Neuronal stem cell (in vitro differentiated cells): ENCODE measurements around the gene CASP12.

Experiments
- DNase-seq: peaks from one replicate; pipeline ENCODE4 v3.0.0-alpha.2; 2013; ENCODE audit warnings: low spot score
- H2AFZ ChIP-seq: one replicate; pipeline ENCODE4 v1.6.1; 2013; ENCODE audit warnings: mild to moderate bottlenecking, low read length, inconsistent platforms
- H2AK5ac ChIP-seq: 2 replicates; pipeline ENCODE4 v1.6.1; 2013; ENCODE audit warnings: low read depth, mild to moderate bottlenecking, inconsistent platforms, low read length, moderate library complexity, mixed read lengths
- H2BK120ac ChIP-seq: 2 replicates; pipeline ENCODE4 v1.6.1; 2013; ENCODE audit warnings: low read depth, mild to moderate bottlenecking, inconsistent platforms, low read length, moderate library complexity, mixed read lengths
- H2BK12ac ChIP-seq: one replicate; pipeline ENCODE4 v1.6.1; 2013; ENCODE audit warnings: low read length, inconsistent platforms
- H2BK15ac ChIP-seq: 2 replicates; pipeline ENCODE4 v1.6.1; 2013; ENCODE audit warnings: mild to moderate bottlenecking, low read length, inconsistent platforms, mixed read lengths
- H2BK5ac ChIP-seq: one replicate; pipeline ENCODE4 v1.6.1; 2013; ENCODE audit warnings: inconsistent platforms, mild to moderate bottlenecking, low read length, moderate library complexity
- H3K14ac ChIP-seq: one replicate; pipeline ENCODE4 v1.6.1; 2013; ENCODE audit warnings: low read length, inconsistent platforms
- H3K18ac ChIP-seq: 2 replicates; pipeline ENCODE4 v1.6.1; 2013; ENCODE audit warnings: low read length, inconsistent platforms
- H3K23ac ChIP-seq: 2 replicates; pipeline ENCODE4 v1.6.1; 2013; ENCODE audit warnings: low read depth, mild to moderate bottlenecking, mixed read lengths, low read length, inconsistent platforms; ENCODE audit not compliant: poor library complexity
- H3K27ac ChIP-seq: replicated peaks from 3 replicates; pipeline ENCODE4 v1.5.1; 2013; ENCODE audit warnings: low read length, inconsistent platforms
- H3K27me3 ChIP-seq, 3 experiments: 2 replicates each; pipeline ENCODE4 v1.6.1; 2013; ENCODE audit warnings: low read length in 3 of 3, mild to moderate bottlenecking in 2 of 3, inconsistent platforms in 1 of 3, low read depth in 1 of 3, mixed read lengths in 1 of 3, moderate library complexity in 1 of 3; ENCODE audit not compliant: control insufficient read depth in 3 of 3, insufficient read depth in 3 of 3
- H3K36me3 ChIP-seq, 2 donors: replicated peaks in 1 of 2; 2 replicates each; pipeline ENCODE4 v1.6.1; 2013; ENCODE audit warnings: low read length in 2 of 2; ENCODE audit not compliant: control insufficient read depth in 2 of 2, insufficient read depth in 2 of 2
- H3K4ac ChIP-seq: 2 replicates; pipeline ENCODE4 v1.6.1; 2013; ENCODE audit warnings: inconsistent platforms, mild to moderate bottlenecking, low read length, moderate library complexity
- H3K4me1 ChIP-seq, 2 donors: 1 replicate in 1 of 2; 2 replicates in 1 of 2; pipeline ENCODE4 v1.6.1; 2013; ENCODE audit warnings: low read length in 2 of 2, low read depth in 1 of 2; ENCODE audit not compliant: control insufficient read depth in 2 of 2, insufficient read depth in 1 of 2
- H3K4me2 ChIP-seq: one replicate; pipeline ENCODE4 v1.6.1; 2013; ENCODE audit warnings: mild to moderate bottlenecking, low read length, inconsistent platforms; ENCODE audit not compliant: insufficient read depth, poor library complexity, severe bottlenecking
- H3K4me3 ChIP-seq, 2 donors: 2 replicates each; pipeline ENCODE4 v1.5.1; 2013; ENCODE audit warnings: low read length in 2 of 2, mild to moderate bottlenecking in 2 of 2, inconsistent platforms in 1 of 2, moderate library complexity in 1 of 2
- H3K79me1 ChIP-seq: one replicate; pipeline ENCODE4 v1.6.1; 2013; ENCODE audit warnings: low read depth, mild to moderate bottlenecking, inconsistent platforms, low read length, moderate library complexity
- H3K9ac ChIP-seq: one replicate; pipeline ENCODE4 v1.6.1; 2013; ENCODE audit warnings: mild to moderate bottlenecking, low read depth, low read length, inconsistent platforms; ENCODE audit not compliant: poor library complexity
- H3K9me3 ChIP-seq, 2 donors: replicated peaks in 1 of 2; 2 replicates each; pipeline versions ENCODE3 to v1.6.1; 2013; ENCODE audit warnings: low read length in 2 of 2, mild to moderate bottlenecking in 2 of 2, inconsistent platforms in 1 of 2, low read depth in 1 of 2, mixed read lengths in 1 of 2, moderate library complexity in 1 of 2; ENCODE audit not compliant: control insufficient read depth in 2 of 2, insufficient read depth in 1 of 2
- H4K8ac ChIP-seq: one replicate; pipeline ENCODE4 v1.6.1; 2013; ENCODE audit warnings: low read depth, mild to moderate bottlenecking, inconsistent platforms, low read length, moderate library complexity
- H4K91ac ChIP-seq: one replicate; pipeline ENCODE4 v1.6.1; 2013; ENCODE audit warnings: low read length, low read depth, mild to moderate bottlenecking, inconsistent platforms; ENCODE audit not compliant: poor library complexity
- WGBS, 2 donors: extraction: QIAGEN DNeasy Blood & Tissue Kit; methylation state at CpG; one replicate each; pipeline ENCODE4 v1.1.7; 2013; ENCODE audit warnings: missing lambda C conversion rate in 2 of 2, mixed read lengths in 1 of 2; ENCODE audit not compliant: insufficient read length in 2 of 2, insufficient replicate concordance in 1 of 2; ENCODE audit errors: extremely low coverage in 2 of 2; 5-methylcytosine and 5-hydroxymethylcytosine counted together

Gene CASP12

DNA sequence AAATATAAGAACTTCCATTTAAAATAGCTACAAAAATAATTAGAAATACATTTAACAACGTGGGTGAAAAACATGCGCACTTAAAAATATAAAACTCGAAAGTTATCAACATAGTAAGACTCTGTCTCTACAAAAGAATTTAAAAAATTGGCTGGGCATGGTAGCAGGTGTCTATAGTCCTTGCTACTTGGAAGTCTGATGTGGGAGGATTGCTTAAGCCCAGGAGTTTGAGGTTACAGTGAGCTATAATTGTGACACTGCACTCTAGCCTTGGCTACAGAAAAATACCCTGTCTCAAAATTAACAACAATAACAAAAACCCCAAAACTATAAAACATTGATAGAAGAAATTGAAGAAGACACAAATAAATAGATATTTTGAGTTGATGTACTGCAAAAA lies 13.8 kb upstream of the CASP12 start:
- H2BK15ac ChIP-seq, result no peak overlapping the region
- no peaks in the 10 kb centered on the region for H3K27me3 ChIP-seq
- no peaks in the 10 kb centered on the region for H3K36me3 ChIP-seq
- no peak overlapping the region for H3K14ac ChIP-seq
- no peak overlapping the region for H3K27ac ChIP-seq
- no peak overlapping the region for H2AFZ ChIP-seq
- no peak overlapping the region for H2BK12ac ChIP-seq
- no peak overlapping the region for H2BK120ac ChIP-seq
- H3K4ac ChIP-seq, result no peak overlapping the region
- H2AK5ac ChIP-seq, result no peak overlapping the region
- no peak overlapping the region for H2BK5ac ChIP-seq
- no peak overlapping the region for H4K91ac ChIP-seq
- no peak overlapping the region for H3K4me2 ChIP-seq
- no peak for DNase-seq
- H3K79me1 ChIP-seq, result no peaks in the 10 kb centered on the region
- no peak overlapping the region for H4K8ac ChIP-seq
- no peak overlapping the region for H3K4me3 ChIP-seq
- H3K9ac ChIP-seq, result no peak overlapping the region
- no peak overlapping the region for H3K23ac ChIP-seq
- H3K18ac ChIP-seq, result no peak overlapping the region
- no peaks in the 10 kb centered on the region for H3K4me1 ChIP-seq
- H3K9me3 ChIP-seq, result no peaks in the 10 kb centered on the region
- WGBS, 2 donors, result no CpG with 5 or more reads among the region's 3 CpGs

DNA sequence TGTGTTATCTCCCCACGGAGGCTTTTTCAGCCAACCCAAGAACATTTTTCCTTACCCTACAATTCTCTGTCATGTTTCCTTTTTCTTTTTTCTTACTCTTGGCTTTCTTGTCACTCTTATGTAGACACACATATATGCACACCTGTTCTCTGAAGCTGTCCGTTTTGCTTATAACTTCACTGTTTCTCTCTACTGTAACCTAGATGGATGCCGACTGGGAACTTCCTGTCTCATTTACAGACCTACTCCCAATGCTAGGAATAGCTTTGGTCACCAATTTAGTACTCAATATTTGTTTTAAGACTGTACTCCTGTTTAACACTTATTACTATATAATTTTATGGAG lies 9.9 kb upstream of the CASP12 start:
- no CpG with 5 or more reads among the region's 3 CpGs for WGBS, 2 donors
- H3K36me3 ChIP-seq, result no peaks in the 10 kb centered on the region

DNA sequence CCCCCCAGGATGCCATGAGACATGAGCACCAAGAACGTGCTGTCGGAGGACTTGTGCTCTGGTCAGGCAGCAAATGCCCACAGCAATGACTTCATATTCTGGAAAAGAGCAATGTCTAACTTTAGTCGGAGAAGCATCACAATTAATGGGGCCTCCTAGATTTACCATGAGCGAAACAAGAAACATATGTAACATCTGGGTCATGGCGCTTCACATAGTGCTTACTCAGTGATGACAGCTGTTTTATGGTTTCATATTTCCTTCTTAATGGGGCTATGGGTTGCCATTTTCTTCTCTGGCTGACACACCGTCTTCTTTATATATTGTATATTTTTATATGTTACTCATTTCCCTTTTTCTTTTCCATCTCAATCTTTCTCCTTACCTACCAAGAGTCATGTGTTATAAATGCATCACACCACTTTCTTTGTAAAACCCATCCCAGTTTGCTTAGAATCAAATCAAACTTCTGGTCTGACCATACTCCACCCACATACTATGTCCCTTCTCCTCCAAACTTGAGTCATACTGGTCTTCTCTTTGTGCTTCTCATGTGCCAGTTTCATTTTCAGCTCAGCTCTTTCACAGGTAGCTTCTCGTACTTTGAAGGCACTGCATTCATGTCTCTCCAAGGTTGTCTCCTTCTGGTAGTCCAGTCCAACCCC lies 9.4 kb upstream of the CASP12 start:
- Histone ChIP-seq H3K4me2 (no peak overlapping the region), H2BK15ac (no peak overlapping the region), H3K27ac (no peak overlapping the region), H3K9me3 (no peaks in the 10 kb centered on the region), H2BK12ac (no peak overlapping the region), H2AFZ (no peak overlapping the region), H4K91ac (no peak overlapping the region), H3K9ac (no peak overlapping the region), H3K79me1 (no peaks in the 10 kb centered on the region), H4K8ac (no peak overlapping the region), H2AK5ac (no peak overlapping the region), H3K14ac (no peak overlapping the region), H3K23ac (no peak overlapping the region), H3K27me3 (no peaks in the 10 kb centered on the region), H3K36me3 (no peaks in the 10 kb centered on the region), H2BK5ac (no peak overlapping the region), H3K18ac (peak overlapping the region; percentile 19), H3K4ac (no peak overlapping the region), H3K4me3 (no peak overlapping the region), H2BK120ac (no peak overlapping the region), H3K4me1 (no peaks in the 10 kb centered on the region)
- WGBS, 2 donors, result no CpG with 5 or more reads among the region's 7 CpGs
- no peak for DNase-seq

More for the DNA sequence above, 9.9 kb upstream of the CASP12 start:
- Histone ChIP-seq H3K4me3 (no peak overlapping the region), H2AK5ac (no peak overlapping the region), H3K14ac (no peak overlapping the region), H2BK15ac (no peak overlapping the region), H3K18ac (no peak overlapping the region), H2AFZ (no peak overlapping the region), H4K91ac (no peak overlapping the region), H2BK120ac (no peak overlapping the region), H2BK5ac (no peak overlapping the region), H3K4me1 (no peaks in the 10 kb centered on the region), H2BK12ac (no peak overlapping the region), H4K8ac (no peak overlapping the region), H3K9me3 (no peaks in the 10 kb centered on the region), H3K23ac (no peak overlapping the region), H3K4me2 (no peak overlapping the region), H3K27ac (no peak overlapping the region), H3K27me3 (no peaks in the 10 kb centered on the region), H3K4ac (no peak overlapping the region), H3K9ac (no peak overlapping the region), H3K79me1 (no peaks in the 10 kb centered on the region)
- no peak for DNase-seq

DNA sequence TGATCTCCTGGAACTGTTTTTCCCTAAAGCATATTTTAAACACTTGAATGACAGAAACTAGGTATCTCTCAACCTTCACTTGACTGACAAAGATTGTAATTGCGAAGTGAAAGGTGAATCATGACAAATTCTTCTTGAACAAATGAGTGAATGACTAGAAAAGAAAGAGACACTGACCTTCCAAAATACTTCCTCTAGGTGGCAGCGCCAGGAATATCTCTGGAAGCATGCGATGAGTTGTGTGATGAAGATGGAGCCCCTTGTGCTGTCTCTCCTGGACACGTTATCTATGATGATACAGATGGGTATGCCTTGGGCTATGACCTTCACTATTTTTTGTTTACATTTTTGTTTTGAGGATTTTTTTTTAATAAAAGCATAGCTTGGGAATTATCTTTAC lies 7.0 kb upstream of the CASP12 start:
- Histone ChIP-seq H3K27ac (no peak overlapping the region), H3K14ac (no peak overlapping the region), H2BK5ac (no peak overlapping the region), H3K27me3 (no peaks in the 10 kb centered on the region), H3K79me1 (no peaks in the 10 kb centered on the region), H3K4me1 (no peaks in the 10 kb centered on the region), H3K23ac (no peak overlapping the region), H4K8ac (no peak overlapping the region), H3K9ac (no peak overlapping the region), H4K91ac (no peak overlapping the region), H2BK15ac (no peak overlapping the region), H3K9me3 (no peaks in the 10 kb centered on the region), H2AK5ac (no peak overlapping the region), H3K4ac (no peak overlapping the region), H2AFZ (no peak overlapping the region), H2BK120ac (no peak overlapping the region), H3K4me2 (no peak overlapping the region), H3K36me3 (no peaks in the 10 kb centered on the region), H3K4me3 (no peak overlapping the region), H3K18ac (no peak overlapping the region), H2BK12ac (no peak overlapping the region)
- no peak for DNase-seq
- no CpG with 5 or more reads among the region's 4 CpGs for WGBS, 2 donors
